Common myeloid progenitor, CD34-positive (primary cell): ENCODE results near the gene BMPER.

Experiments used
- CTCF ChIA-PET: fragments of 350-600 bp; sonication (Branson Sonifier 250); formaldehyde crosslinking; loops from one replicate; lab custom pipeline; 2021; ENCODE audit warnings: antibody characterized with exemption; lab: Charles Lee
- POLR2A ChIA-PET: fragments of 350-600 bp; sonication (Branson Sonifier 250); formaldehyde crosslinking; loops from one replicate; lab custom pipeline; 2021; ENCODE audit warnings: antibody characterized with exemption; lab: Charles Lee
- DNase-seq, 3 donors: peaks; one replicate each; pipeline versions ENCODE4 v3.0.0 to v3.0.0-alpha.2; 2013
- H3K27ac ChIP-seq, 2 experiments: 1 replicate in 1 of 2; 2 replicates in 1 of 2; pipeline ENCODE4 v1.7.0; 2013; ENCODE audit warnings: inconsistent platforms in 2 of 2, low read length in 2 of 2, mild to moderate bottlenecking in 2 of 2, low read depth in 1 of 2, moderate library complexity in 1 of 2; ENCODE audit not compliant: severe bottlenecking in 2 of 2, insufficient read depth in 1 of 2, poor library complexity in 1 of 2
- H3K27me3 ChIP-seq, 5 experiments: replicated peaks in 2 of 5; 1 replicate in 3 of 5; 2 replicates in 2 of 5; pipeline versions ENCODE4 v1.6.1 to v1.7.0; 2013; ENCODE audit warnings: low read length in 4 of 5, mild to moderate bottlenecking in 2 of 5, moderate library complexity in 2 of 5, inconsistent platforms in 1 of 5; ENCODE audit not compliant: insufficient read depth in 5 of 5, control insufficient read depth in 4 of 5
- H3K36me3 ChIP-seq, 4 experiments: 1 replicate in 2 of 4; 2 replicates in 2 of 4; pipeline versions ENCODE4 v1.6.1 to v1.7.0; 2013; ENCODE audit warnings: low read length in 3 of 4, control low read depth in 1 of 4, mild to moderate bottlenecking in 1 of 4; ENCODE audit not compliant: control insufficient read depth in 4 of 4, insufficient read depth in 4 of 4
- H3K4me1 ChIP-seq, 4 experiments: 1 replicate in 3 of 4; 2 replicates in 1 of 4; pipeline versions ENCODE4 v1.6.1 to v1.7.1; 2013; ENCODE audit warnings: low read length in 3 of 4, mild to moderate bottlenecking in 3 of 4, control low read depth in 1 of 4, inconsistent platforms in 1 of 4, moderate library complexity in 1 of 4; ENCODE audit not compliant: control insufficient read depth in 4 of 4, insufficient read depth in 4 of 4; ENCODE audit errors: control extremely low read depth in 1 of 4
- H3K4me3 ChIP-seq, 7 experiments: 1 replicate in 4 of 7; 2 replicates in 3 of 7; pipeline versions ENCODE4 v1.5.1 to v1.7.0; 2013; ENCODE audit warnings: mild to moderate bottlenecking in 7 of 7, low read length in 6 of 7, moderate library complexity in 6 of 7, inconsistent platforms in 2 of 7, low read depth in 2 of 7, control low read depth in 1 of 7; ENCODE audit not compliant: insufficient read depth in 4 of 7, control insufficient read depth in 1 of 7; ENCODE audit errors: extremely low read depth in 1 of 7
- H3K9me3 ChIP-seq, 5 experiments: 1 replicate in 4 of 5; 2 replicates in 1 of 5; pipeline versions ENCODE4 v1.6.1 to v1.7.1; 2013; ENCODE audit warnings: low read length in 4 of 5, mild to moderate bottlenecking in 2 of 5, inconsistent platforms in 1 of 5, low read depth in 1 of 5, moderate library complexity in 1 of 5; ENCODE audit not compliant: control insufficient read depth in 4 of 5, insufficient read depth in 2 of 5; ENCODE audit errors: control extremely low read depth in 1 of 5
- WGBS: methylation state at CpG from one replicate; pipeline ENCODE4 v1.1.5; 2013; ENCODE audit not compliant: insufficient coverage; 5-methylcytosine and 5-hydroxymethylcytosine counted together

The BMPER gene

DNA sequence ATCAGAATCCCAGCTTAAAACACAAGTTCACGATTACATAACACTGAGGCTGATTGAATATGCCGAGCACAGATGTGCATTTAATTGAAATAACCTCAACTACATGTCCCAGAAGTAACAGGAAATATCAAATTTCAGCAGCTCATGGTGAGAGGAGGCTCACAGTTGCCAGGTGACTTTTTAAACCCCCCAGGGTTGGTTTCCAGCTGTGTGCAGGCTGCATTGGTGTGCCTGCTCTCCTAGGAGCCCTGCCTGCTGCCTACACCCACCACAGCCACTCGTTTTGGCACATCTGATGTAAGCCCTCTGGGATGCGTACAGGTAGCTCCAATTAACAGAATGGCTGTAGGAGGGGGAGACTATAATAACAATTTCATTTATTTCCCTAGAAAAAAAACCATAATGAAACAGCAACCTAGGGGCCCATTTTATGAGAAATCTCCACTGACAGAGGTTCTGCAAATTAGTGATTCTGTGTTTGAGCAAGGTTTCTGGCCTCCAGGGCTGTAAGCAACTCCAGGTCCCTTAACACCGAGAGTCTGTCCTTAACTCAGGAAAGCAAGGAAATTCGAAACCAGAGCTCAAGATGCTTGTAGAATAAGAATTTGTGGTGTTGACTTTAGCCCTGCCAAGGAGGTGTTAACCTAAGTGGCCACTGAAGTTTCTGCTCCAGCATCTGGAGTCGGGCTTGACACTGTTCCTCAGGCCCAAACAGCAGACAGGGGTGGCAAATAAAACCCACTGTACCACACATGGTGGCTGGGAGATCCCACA lies 161.9 kb downstream of the BMPER start:
- Histone ChIP-seq H3K4me1 (no peaks in the 10 kb centered on the region), H3K27me3 (peaks cover 0 to 2% (median 0%) of the 10 kb centered on the region in 5 experiments), H3K4me3 (no peak overlapping the region), H3K36me3 (no peaks in the 10 kb centered on the region), H3K27ac (no peak overlapping the region), H3K9me3 (no peaks in the 10 kb centered on the region)
- CTCF ChIA-PET = no interaction called here
- 85% methylated on average over 5 of the region's 7 CpGs for WGBS
- POLR2A ChIA-PET = no interaction called here
- no peak for DNase-seq

DNA sequence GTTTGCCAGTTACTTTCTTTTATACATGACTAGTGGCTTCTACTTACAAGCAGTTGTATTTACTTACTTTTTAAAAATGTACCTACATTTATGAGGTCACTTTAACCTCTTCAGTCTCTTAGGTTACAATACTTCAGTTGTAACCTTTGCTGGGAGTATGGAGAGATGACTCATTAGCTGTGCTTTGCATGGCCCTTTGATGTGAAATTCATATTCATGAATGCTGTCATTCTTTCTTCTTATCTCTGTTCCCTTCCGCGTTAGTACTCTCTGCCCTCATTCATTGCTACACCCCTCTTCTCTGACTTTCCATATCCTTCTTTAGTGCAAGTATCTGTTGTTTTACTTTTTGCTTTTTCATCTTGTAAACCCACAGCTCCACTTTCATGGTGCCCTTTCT lies 164.3 kb downstream of the BMPER start:
- no peaks in the 10 kb centered on the region for H3K36me3 ChIP-seq
- DNase-seq = no peak
- WGBS = 85% methylated on average over 2 of the region's 2 CpGs
- H3K4me3 ChIP-seq = no peak overlapping the region
- CTCF ChIA-PET = interaction anchor here (1.0 kb wide), 1 partner anchor 18 kb away, joined by 3 read pairs; no protein-coding TSS in a partner anchor
- no peak overlapping the region for H3K27ac ChIP-seq
- POLR2A ChIA-PET = interaction anchor here (0.6 kb wide), 1 partner anchor 14 kb away, joined by 5 read pairs; no protein-coding TSS in a partner anchor
- H3K4me1 ChIP-seq = no peaks in the 10 kb centered on the region
- H3K27me3 ChIP-seq = peaks cover 0 to 2% (median 0%) of the 10 kb centered on the region in 5 experiments
- H3K9me3 ChIP-seq = no peaks in the 10 kb centered on the region

GRCh38 chr7:34070511-34071323 lies 165.4 kb downstream of the BMPER start:
- POLR2A ChIA-PET = no interaction called here
- no peak for DNase-seq
- Histone ChIP-seq H3K4me3 (no peak overlapping the region), H3K4me1 (no peaks in the 10 kb centered on the region), H3K36me3 (no peaks in the 10 kb centered on the region), H3K9me3 (no peaks in the 10 kb centered on the region), H3K27ac (no peak overlapping the region), H3K27me3 (peaks cover 0 to 2% (median 0%) of the 10 kb centered on the region in 5 experiments)
- CTCF ChIA-PET = interaction anchor here (1.0 kb wide), 1 partner anchor 17 kb away, joined by 3 read pairs; no protein-coding TSS in a partner anchor
- 20% methylated on average over 1 of the region's 5 CpGs for WGBS

DNA sequence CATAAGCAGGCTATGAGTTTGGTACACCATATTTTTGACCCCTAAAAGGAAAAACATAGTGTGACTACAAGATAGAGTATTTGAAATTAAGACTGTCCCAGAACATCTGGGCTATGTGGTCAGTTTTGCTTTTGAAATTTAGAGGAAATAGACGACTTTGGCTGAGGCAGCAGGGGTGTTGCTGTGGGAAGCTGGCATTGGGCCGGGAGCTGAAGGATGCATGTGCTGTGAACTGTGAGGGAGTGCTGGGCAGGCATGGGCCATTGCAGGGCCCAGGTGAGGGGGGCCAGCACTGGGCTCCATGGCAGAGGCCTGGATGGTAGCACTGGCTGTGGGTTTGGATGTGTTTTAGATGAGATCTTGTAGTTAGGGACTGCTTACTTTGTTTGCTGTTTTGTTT lies 168.3 kb downstream of the BMPER start:
- H3K4me3 ChIP-seq = no peak overlapping the region
- H3K36me3 ChIP-seq = no peaks in the 10 kb centered on the region
- H3K4me1 ChIP-seq = no peaks in the 10 kb centered on the region
- CTCF ChIA-PET = no interaction called here
- DNase-seq = no peak
- H3K27me3 ChIP-seq = peaks cover 0 to 2% (median 0%) of the 10 kb centered on the region in 5 experiments
- no peak overlapping the region for H3K27ac ChIP-seq
- WGBS = 92% methylated on average over 2 of the region's 2 CpGs
- POLR2A ChIA-PET = no interaction called here
- H3K9me3 ChIP-seq = no peaks in the 10 kb centered on the region

- H3K27ac ChIP-seq = no peak overlapping the region
- H3K9me3 ChIP-seq = no peaks in the 10 kb centered on the region
- 98% methylated on average over 5 of the region's 7 CpGs for WGBS
- ChIA-PET CTCF (no interaction called here), POLR2A (no interaction called here)
- H3K36me3 ChIP-seq = no peaks in the 10 kb centered on the region
- H3K4me1 ChIP-seq = no peaks in the 10 kb centered on the region
- H3K4me3 ChIP-seq = no peak overlapping the region
- DNase-seq = no peak
- H3K27me3 ChIP-seq = peaks cover 0 to 2% (median 0%) of the 10 kb centered on the region in 5 experiments
Measured at GRCh38 chr7:34074421-34074820, 169.1 kb downstream of the BMPER start.

- Histone ChIP-seq H3K4me1 (no peaks in the 10 kb centered on the region), H3K27ac (no peak overlapping the region), H3K9me3 (no peaks in the 10 kb centered on the region)
Measured at GRCh38 chr7:34075523-34076370, 170.4 kb downstream of the BMPER start.

More at GRCh38 chr7:34075523-34076370, 170.4 kb downstream of the BMPER start:
- CTCF ChIA-PET = no interaction called here
- WGBS = 85% methylated on average over 6 of the region's 9 CpGs
- Histone ChIP-seq H3K36me3 (no peaks in the 10 kb centered on the region), H3K27me3 (peaks cover 0 to 2% (median 0%) of the 10 kb centered on the region in 5 experiments), H3K4me3 (no peak overlapping the region)
- DNase-seq = no peak
- POLR2A ChIA-PET = no interaction called here
